ENCODE measurements around the gene FSIP1.

Gene FSIP1

GRCh38 chr15:39587096-39587721 is 195.4 kb downstream of the FSIP1 start:
- DNase-seq (ENCODE audit: extremely low read depth, low read depth): peak; percentile 63
- TF ChIP-seq CTCF (IDR thresholded peaks at IDR 0.05; ENCODE audit: low read depth, low read length): no peak

- peak; percentile 60 for DNase-seq (ENCODE audit: extremely low read depth, low read depth)
- TF ChIP-seq CTCF (IDR thresholded peaks at IDR 0.05; ENCODE audit: low read depth, low read length): no peak
Observed at GRCh38 chr15:39586387-39587095, 196.1 kb downstream of the FSIP1 start.

- peak; percentile 24 for DNase-seq (ENCODE audit: extremely low read depth, low read depth)
- TF ChIP-seq CTCF (IDR thresholded peaks at IDR 0.05; ENCODE audit: low read depth, low read length): no peak
Observed at GRCh38 chr15:39585871-39586301, 196.8 kb downstream of the FSIP1 start.

DNA sequence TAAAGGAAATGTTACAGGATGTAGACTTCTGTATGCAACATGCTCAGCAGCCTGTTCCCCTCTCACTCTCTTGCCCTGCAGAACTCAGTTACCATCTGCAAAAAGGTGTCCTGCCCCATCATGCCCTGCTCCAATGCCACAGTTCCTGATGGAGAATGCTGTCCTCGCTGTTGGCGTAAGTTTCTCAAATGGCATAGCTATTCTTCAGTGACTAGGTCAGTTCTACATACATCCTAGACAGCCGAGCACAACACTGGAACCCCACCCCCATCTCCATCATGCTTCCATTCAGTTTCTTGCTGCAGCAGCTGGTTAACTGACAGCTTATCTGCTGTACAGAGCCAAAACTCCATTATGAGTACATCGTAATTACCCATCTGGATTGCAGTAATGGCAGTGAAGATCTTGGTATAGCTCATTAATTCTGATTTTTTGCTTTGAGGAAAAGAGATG is 197.2 kb downstream of the FSIP1 start:
- peak; percentile 46 for DNase-seq (ENCODE audit: extremely low read depth, low read depth)
- TF ChIP-seq CTCF (IDR thresholded peaks at IDR 0.05; ENCODE audit: low read depth, low read length): no peak

DNA sequence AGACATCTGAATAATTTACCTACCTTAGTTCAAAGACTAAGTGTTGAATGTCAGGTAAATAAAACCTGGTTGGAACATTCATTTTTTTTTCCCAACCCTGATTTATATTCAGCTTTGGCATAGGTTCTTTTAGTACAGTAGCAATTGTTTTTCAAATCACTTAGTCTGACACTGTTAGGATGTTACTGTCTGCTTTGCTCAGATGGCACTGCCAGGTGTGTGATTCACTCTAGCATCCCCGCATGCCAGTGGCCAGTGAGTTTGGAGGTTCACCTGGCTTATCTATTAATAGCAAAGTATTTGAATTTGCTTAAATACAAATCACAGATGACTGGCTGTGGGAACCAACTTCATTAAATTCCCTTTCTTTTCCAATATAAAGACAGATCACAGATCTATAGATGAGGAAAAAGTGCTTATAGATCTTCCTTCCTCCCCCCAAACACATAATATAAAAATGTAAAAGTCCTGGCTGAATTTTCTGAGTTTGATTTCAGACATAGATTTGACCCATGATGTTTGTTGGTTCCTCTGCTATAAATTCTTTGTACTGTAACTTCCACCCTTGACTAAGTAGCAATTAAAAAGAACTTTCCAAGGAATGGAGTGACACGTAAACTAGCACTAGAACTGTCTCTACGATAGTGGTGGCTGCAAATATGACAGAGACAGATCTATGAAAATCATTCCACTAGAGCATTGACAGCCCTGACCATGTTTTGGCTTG is 197.8 kb downstream of the FSIP1 start:
- TF ChIP-seq CTCF (IDR thresholded peaks at IDR 0.05; ENCODE audit: low read depth, low read length): no peak
- DNase-seq (ENCODE audit: extremely low read depth, low read depth): peak; percentile 19

- DNase-seq (ENCODE audit: extremely low read depth, low read depth): no peak
- TF ChIP-seq CTCF (IDR thresholded peaks at IDR 0.05; ENCODE audit: low read depth, low read length): no peak
Observed at GRCh38 chr15:39584266-39584659, 198.4 kb downstream of the FSIP1 start.
